ENCODE measurements around the gene RNF213. TPM values are rescaled to one million over a fixed set of nuclear protein-coding genes. Genes with fewer than 3 reads are reported as not detected.

RNF213 gene
- total and polyA plus RNA-seq, 2 of the 8 experiments (the other 6 are each of a cell fraction or from before 2014, with no cell fraction given): 33.8 to 62.8 TPM

DNA sequence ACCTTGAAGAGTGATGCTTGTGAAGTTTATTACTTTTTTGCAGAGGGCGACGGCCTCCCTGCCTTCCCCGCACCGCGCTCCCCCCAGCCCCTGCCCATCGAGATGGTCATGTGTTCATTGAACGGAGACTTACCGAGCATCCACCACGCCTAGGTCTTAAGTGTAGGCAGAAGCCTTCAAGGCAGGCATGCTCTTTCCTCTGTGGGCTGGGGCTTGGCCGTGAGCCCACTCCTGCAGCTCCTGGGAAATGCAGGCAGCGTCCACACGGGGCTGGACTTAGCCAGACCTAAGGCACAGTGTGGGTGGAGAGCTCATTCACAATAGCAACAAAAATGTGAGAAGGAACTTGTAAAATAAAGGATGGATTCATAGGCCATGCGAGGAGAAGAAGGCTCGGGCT is 19.2 kb downstream of the RNF213 start (continued):
- TF ChIP-seq, protein P1, sequence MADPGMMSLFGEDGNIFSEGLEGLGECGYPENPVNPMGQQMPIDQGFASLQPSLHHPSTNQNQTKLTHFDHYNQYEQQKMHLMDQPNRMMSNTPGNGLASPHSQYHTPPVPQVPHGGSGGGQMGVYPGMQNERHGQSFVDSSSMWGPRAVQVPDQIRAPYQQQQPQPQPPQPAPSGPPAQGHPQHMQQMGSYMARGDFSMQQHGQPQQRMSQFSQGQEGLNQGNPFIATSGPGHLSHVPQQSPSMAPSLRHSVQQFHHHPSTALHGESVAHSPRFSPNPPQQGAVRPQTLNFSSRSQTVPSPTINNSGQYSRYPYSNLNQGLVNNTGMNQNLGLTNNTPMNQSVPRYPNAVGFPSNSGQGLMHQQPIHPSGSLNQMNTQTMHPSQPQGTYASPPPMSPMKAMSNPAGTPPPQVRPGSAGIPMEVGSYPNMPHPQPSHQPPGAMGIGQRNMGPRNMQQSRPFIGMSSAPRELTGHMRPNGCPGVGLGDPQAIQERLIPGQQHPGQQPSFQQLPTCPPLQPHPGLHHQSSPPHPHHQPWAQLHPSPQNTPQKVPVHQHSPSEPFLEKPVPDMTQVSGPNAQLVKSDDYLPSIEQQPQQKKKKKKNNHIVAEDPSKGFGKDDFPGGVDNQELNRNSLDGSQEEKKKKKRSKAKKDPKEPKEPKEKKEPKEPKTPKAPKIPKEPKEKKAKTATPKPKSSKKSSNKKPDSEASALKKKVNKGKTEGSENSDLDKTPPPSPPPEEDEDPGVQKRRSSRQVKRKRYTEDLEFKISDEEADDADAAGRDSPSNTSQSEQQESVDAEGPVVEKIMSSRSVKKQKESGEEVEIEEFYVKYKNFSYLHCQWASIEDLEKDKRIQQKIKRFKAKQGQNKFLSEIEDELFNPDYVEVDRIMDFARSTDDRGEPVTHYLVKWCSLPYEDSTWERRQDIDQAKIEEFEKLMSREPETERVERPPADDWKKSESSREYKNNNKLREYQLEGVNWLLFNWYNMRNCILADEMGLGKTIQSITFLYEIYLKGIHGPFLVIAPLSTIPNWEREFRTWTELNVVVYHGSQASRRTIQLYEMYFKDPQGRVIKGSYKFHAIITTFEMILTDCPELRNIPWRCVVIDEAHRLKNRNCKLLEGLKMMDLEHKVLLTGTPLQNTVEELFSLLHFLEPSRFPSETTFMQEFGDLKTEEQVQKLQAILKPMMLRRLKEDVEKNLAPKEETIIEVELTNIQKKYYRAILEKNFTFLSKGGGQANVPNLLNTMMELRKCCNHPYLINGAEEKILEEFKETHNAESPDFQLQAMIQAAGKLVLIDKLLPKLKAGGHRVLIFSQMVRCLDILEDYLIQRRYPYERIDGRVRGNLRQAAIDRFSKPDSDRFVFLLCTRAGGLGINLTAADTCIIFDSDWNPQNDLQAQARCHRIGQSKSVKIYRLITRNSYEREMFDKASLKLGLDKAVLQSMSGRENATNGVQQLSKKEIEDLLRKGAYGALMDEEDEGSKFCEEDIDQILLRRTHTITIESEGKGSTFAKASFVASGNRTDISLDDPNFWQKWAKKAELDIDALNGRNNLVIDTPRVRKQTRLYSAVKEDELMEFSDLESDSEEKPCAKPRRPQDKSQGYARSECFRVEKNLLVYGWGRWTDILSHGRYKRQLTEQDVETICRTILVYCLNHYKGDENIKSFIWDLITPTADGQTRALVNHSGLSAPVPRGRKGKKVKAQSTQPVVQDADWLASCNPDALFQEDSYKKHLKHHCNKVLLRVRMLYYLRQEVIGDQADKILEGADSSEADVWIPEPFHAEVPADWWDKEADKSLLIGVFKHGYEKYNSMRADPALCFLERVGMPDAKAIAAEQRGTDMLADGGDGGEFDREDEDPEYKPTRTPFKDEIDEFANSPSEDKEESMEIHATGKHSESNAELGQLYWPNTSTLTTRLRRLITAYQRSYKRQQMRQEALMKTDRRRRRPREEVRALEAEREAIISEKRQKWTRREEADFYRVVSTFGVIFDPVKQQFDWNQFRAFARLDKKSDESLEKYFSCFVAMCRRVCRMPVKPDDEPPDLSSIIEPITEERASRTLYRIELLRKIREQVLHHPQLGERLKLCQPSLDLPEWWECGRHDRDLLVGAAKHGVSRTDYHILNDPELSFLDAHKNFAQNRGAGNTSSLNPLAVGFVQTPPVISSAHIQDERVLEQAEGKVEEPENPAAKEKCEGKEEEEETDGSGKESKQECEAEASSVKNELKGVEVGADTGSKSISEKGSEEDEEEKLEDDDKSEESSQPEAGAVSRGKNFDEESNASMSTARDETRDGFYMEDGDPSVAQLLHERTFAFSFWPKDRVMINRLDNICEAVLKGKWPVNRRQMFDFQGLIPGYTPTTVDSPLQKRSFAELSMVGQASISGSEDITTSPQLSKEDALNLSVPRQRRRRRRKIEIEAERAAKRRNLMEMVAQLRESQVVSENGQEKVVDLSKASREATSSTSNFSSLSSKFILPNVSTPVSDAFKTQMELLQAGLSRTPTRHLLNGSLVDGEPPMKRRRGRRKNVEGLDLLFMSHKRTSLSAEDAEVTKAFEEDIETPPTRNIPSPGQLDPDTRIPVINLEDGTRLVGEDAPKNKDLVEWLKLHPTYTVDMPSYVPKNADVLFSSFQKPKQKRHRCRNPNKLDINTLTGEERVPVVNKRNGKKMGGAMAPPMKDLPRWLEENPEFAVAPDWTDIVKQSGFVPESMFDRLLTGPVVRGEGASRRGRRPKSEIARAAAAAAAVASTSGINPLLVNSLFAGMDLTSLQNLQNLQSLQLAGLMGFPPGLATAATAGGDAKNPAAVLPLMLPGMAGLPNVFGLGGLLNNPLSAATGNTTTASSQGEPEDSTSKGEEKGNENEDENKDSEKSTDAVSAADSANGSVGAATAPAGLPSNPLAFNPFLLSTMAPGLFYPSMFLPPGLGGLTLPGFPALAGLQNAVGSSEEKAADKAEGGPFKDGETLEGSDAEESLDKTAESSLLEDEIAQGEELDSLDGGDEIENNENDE (IDR thresholded peaks at IDR 0.05; ENCODE audit: insufficient replicate concordance, low read length): no peak
- TF ChIP-seq HDAC2 (IDR thresholded peaks at IDR 0.05; ENCODE audit: borderline replicate concordance in 1 of 2, low read depth in 2 of 2, low read length in 2 of 2): no peak

Measured in H1 (cell line).